ENCODE results near the gene FSD2. TPM values are rescaled to one million over a fixed set of nuclear protein-coding genes. Genes with fewer than 3 reads are reported as not detected.

The FSD2 gene
- total and polyA plus RNA-seq, 2 donors (not counting 1 experiment from before 2014, with no cell fraction given), result not detected

GRCh38 chr15:82750831-82751180 is 55.1 kb downstream of the FSD2 start:
- Histone ChIP-seq H4K20me1 (ENCODE audit: control insufficient read depth, insufficient read depth, low read length, poor library complexity, severe bottlenecking) (peaks cover 28% of the 10 kb centered on the region), H2AFZ (ENCODE audit: insufficient read depth, low read depth, low read length, poor library complexity, severe bottlenecking) (peak overlapping the region; percentile 93), H3K9ac (ENCODE audit: low read length) (peak overlapping the region; percentile 92), H3K27me3 (replicated peaks in 1 of 4; ENCODE audit: control extremely low read depth in 1 of 4, control insufficient read depth in 3 of 4, insufficient read depth in 4 of 4, low read length in 3 of 4) (no peaks in the 10 kb centered on the region), H3K4me2 (replicated peaks; ENCODE audit: low read depth, low read length, poor library complexity, severe bottlenecking) (peak overlapping the region; percentile 92), H3K36me3 (replicated peaks in 1 of 2; ENCODE audit: control extremely low read depth in 1 of 2, control insufficient read depth in 1 of 2, extremely low read depth in 1 of 2, insufficient read depth in 2 of 2, low read length in 1 of 2) (peaks cover 0 to 19% of the 10 kb centered on the region in 2 experiments), H3K4me1 (ENCODE audit: control insufficient read depth in 2 of 2, insufficient read depth in 2 of 2, low read length in 2 of 2) (peaks cover 16 to 20% of the 10 kb centered on the region in 2 donors), H3K4me3 (ENCODE audit: control extremely low read depth in 1 of 5, extremely low read depth in 1 of 5, insufficient read depth in 1 of 5, low read depth in 2 of 5, low read length in 4 of 5) (peak overlapping the region; percentile 75 to 97 (median 79)), H3K79me2 (ENCODE audit: control insufficient read depth, insufficient read depth, low read length) (peaks cover 45% of the 10 kb centered on the region), H3K9me3 (ENCODE audit: control extremely low read depth in 1 of 3, control insufficient read depth in 2 of 3, insufficient read depth in 1 of 3, low read length in 2 of 3) (no peaks in the 10 kb centered on the region), H3K27ac (ENCODE audit: low read length in 2 of 2) (peak overlapping the region; percentile 72 to 82)
- DNase-seq (no peak), ATAC-seq (ENCODE audit: low read depth) (peak; percentile 8)
- no peaks in the 10 kb centered on the region for H3K27me3 Mint-ChIP-seq
- WGBS (ENCODE audit: insufficient coverage), result 0% methylated on average over 5 of the region's 8 CpGs
- ChIA-PET CTCF (interaction anchor here (1.2 to 2.1 kb wide), 3 partner anchors 61 to 261 kb away, joined by 3 to 9 read pairs (median 7); partner anchors contain the start of gene C15orf40), POLR2A (interaction anchor here (1.0 to 1.8 kb wide), 4 partner anchors 60 to 235 kb away, joined by 4 to 7 read pairs (median 4); partner anchors contain the start of genes RAMAC and RPS17)
- peak overlapping the region; percentile 90 for H3K27ac Mint-ChIP-seq
- H3K4me1 Mint-ChIP-seq, result peaks cover 41% of the 10 kb centered on the region
- intact Hi-C loops (cut with micrococcal nuclease), result loop anchor here (1.0 to 5.0 kb wide), 6 partner anchors 42 to 260 kb away; partner anchors contain the start of genes AP3B2, C15orf40, RAMAC and RPS17
- H3K4me3 Mint-ChIP-seq, result peak overlapping the region; percentile 98
- no peak for TF ChIP-seq EZH2 (IDR thresholded peaks at IDR 0.05; ENCODE audit: borderline replicate concordance, insufficient read depth, low read depth, low read length, poor library complexity, severe bottlenecking)
- TF ChIP-seq CTCF (IDR thresholded peaks at IDR 0.05), result no peak
- H3K9me3 Mint-ChIP-seq (ENCODE audit: insufficient read depth), result no peaks in the 10 kb centered on the region

All from B cell (primary cell).